Sigmoid colon (tissue), 4 donors: Measurements from ENCODE around the gene CD2BP2.

ENCODE experiments used
- CTCF ChIP-seq, 4 experiments: fragments of 450-650 bp in 3 of 4; fragments of 200-600 bp in 1 of 4; IDR thresholded peaks; one replicate each; pipeline ENCODE4 v1.5.1; 2016 to 2019; ENCODE audit warnings: antibody characterized with exemption in 4 of 4, mild to moderate bottlenecking in 3 of 4, moderate library complexity in 2 of 4
- EP300 ChIP-seq, 4 donors: sonication (generic); formaldehyde crosslinking; IDR thresholded peaks; one replicate each; pipeline ENCODE4 v1.6.1; 2017; ENCODE audit warnings: antibody characterized with exemption in 4 of 4
- POLR2A ChIP-seq, 2 donors: fragments of 450-650 bp; IDR thresholded peaks; one replicate each; pipeline ENCODE4 v1.6.1; 2016; ENCODE audit warnings: antibody characterized with exemption in 2 of 2, mild to moderate bottlenecking in 2 of 2, moderate library complexity in 2 of 2

- TF ChIP-seq CTCF (IDR thresholded peaks at IDR 0.05) = no peak
- TF ChIP-seq EP300 (IDR thresholded peaks at IDR 0.05) = no peak
- no peak for TF ChIP-seq POLR2A (IDR thresholded peaks at IDR 0.05)
These were observed 11.4 kb upstream of the CD2BP2 start for GRCh38 chr16:30366511-30366910.
